Heart left ventricle (tissue), 16 donors: ENCODE results near the gene GUCY2D. TPM values are rescaled to one million over a fixed set of nuclear protein-coding genes. Genes with fewer than 3 reads are reported as not detected.
A peak's percentile ranks its signal among the peaks of the same experiment; 100 is the strongest.

Source experiments
- ATAC-seq, 4 donors: fragments of 200-7000 bp; cut with Tn5 transposase; one replicate each; pipeline ENCODE4 v1.9.1; 2020 to 2022; ENCODE audit warnings: moderate library complexity in 4 of 4, mild to moderate bottlenecking in 3 of 4, moderate number of reproducible peaks in 1 of 4
- DNase-seq, 5 donors: peaks; one replicate each; pipeline ENCODE4 v3.0.0-alpha.2; 2020
- H3K27ac ChIP-seq, 12 donors: fragments of 200-600 bp; sonication (generic) in 4 of 12; one replicate each; pipeline versions ENCODE4 v1.5.0 to v1.8.0; 2016 to 2022; ENCODE audit warnings: mild to moderate bottlenecking in 2 of 12
- H3K27me3 ChIP-seq, 9 donors: fragments of 200-600 bp; sonication (generic) in 2 of 9; one replicate each; pipeline versions ENCODE4 v1.5.1 to v1.8.0; 2016 to 2022; ENCODE audit warnings: mild to moderate bottlenecking in 3 of 9
- H3K36me3 ChIP-seq, 9 donors: fragments of 200-600 bp; sonication (generic) in 2 of 9; one replicate each; pipeline versions ENCODE4 v1.5.0 to v1.8.0; 2018 to 2022; ENCODE audit warnings: mild to moderate bottlenecking in 2 of 9
- H3K4me1 ChIP-seq, 12 donors: fragments of 200-600 bp; sonication (generic) in 4 of 12; one replicate each; pipeline versions ENCODE4 v1.5.0 to v1.8.0; 2016 to 2022; ENCODE audit warnings: mild to moderate bottlenecking in 3 of 12
- H3K4me3 ChIP-seq, 12 donors: fragments of 200-600 bp; sonication (generic) in 4 of 12; one replicate each; pipeline versions ENCODE4 v1.5.0 to v1.8.0; 2017 to 2022; ENCODE audit warnings: mild to moderate bottlenecking in 9 of 12, moderate library complexity in 4 of 12
- H3K9me3 ChIP-seq, 12 donors: fragments of 200-600 bp; sonication (generic) in 4 of 12; one replicate each; pipeline versions ENCODE4 v1.5.0 to v1.8.0; 2016 to 2022; ENCODE audit warnings: mild to moderate bottlenecking in 1 of 12
- CTCF ChIP-seq, 12 donors: fragments of 200-600 bp; sonication (generic) in 4 of 12; IDR thresholded peaks; one replicate each; pipeline versions ENCODE4 v1.5.0 to v1.8.0; 2018 to 2022; ENCODE audit warnings: antibody characterized with exemption in 12 of 12, mild to moderate bottlenecking in 5 of 12
- POLR2A ChIP-seq, 2 donors: fragments of 450-650 bp; IDR thresholded peaks; one replicate each; pipeline ENCODE4 v1.6.1; 2017; ENCODE audit warnings: antibody characterized with exemption in 2 of 2, mild to moderate bottlenecking in 2 of 2, moderate library complexity in 2 of 2
- WGBS, 4 donors: extraction: QIAGEN DNeasy Blood & Tissue Kit in 2 of 4; methylation state at CpG; one replicate each; pipeline versions ENCODE4 v1.1.5 to v1.1.7; 2013 to 2018; 5-methylcytosine and 5-hydroxymethylcytosine counted together
- intact Hi-C, 10 donors: fragments of 100-400 bp; cut with DNase I; formaldehyde crosslinking; loops; one replicate each; pipeline versions ENCODE4 v1.11.1 to v1.14.2; 2022
- polyA plus RNA-seq, 2 donors: library from polyadenylated mRNA; stranded (reverse); fragments of 200-250 nt; gene quantifications; one replicate each; pipeline ENCODE4 v1.2.3, GENCODE V29; 2013
- total RNA-seq, 9 donors: library from RNA; depleted of rRNA in 2 of 9; stranded (reverse); fragments of >200 nt in 2 of 9; fragmentation: NEBNext Ultra II Directional in 3 of 9; extraction: Animal tissue kit (Norgen Biotek cat#: 25700) in 3 of 9; gene quantifications; one replicate each; pipeline versions ENCODE4 v1.1.0 to v1.2.4, GENCODE V29; 2016 to 2023
- donor health status: ischemic (EF 13 %, LVEDD 7.1; RV severe dilation, severe dysfunction).
- donor health status: healthy with polysubstance abuse.
- donor health status: DM: no; HTN: yes; CAD: no.
- donor health status: DM: no; HTN: no; CAD: no.
- donor health status: ischemic (EF 25% LVEDD 6.9; RV normal size, moderate dysfunction).
- donor health status: ischemic (EF 25% LVEDD 5.7; RV mildly dilated, moderate dysfunction).
- donor health status: healthy.
- donor health status: DM: yes; HTN: yes; CAD: no.
- donor health status: ischemic (EF 35%, LVEDD 5.7; RV mildly dilated, moderate dysfunction).
- donor health status: nonischemic (EF 11% LVEDD 7.7; RV severe dilation, severe dysfunction).
- donor health status: DM: yes; HTN: yes; CAD: no.
- donor health status: PGD.
- donor health status: ischemic (EF 29% LVEDD 5.4; RV normal size, mild dysfunction).
- donor health status: nonischemic (EF 23%, LVEDD 6.1; RV moderate dilation, normal function).

Gene GUCY2D
- total and polyA plus RNA-seq, 11 donors = 0.04 TPM; not detected in 10

DNA sequence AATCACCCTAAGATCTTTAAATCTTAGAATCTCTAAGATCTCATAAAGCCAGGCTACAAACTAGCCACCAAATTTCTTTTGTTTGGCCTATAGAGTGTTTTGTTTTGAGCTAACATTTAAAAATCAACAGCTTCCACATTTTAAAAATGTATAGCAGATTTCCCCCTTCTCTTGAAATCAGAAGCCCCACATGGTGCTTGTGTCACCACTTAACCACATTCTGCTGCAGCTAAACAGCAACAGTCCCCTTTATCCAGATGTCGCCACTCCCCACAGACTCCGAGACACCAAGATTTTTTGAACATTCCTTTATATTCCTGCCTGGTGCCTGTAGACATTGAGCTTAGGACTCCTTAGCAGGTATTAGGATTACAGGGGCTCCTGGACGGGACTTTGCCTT is 16.0 kb downstream of the GUCY2D start:
- intact Hi-C loops = loop anchor here in 1 of 10 donors (2.0 kb wide), 1 partner anchor 38 kb away; no protein-coding TSS in a partner anchor
- H3K27ac ChIP-seq = no peak overlapping the region
- H3K9me3 ChIP-seq = no peaks in the 10 kb centered on the region
- peaks cover 0 to 58% (median 14%) of the 10 kb centered on the region in 12 donors for H3K4me1 ChIP-seq
- H3K4me3 ChIP-seq = no peak overlapping the region
- DNase-seq = no peak
- no peaks in the 10 kb centered on the region for H3K36me3 ChIP-seq
- no peak for TF ChIP-seq POLR2A (IDR thresholded peaks at IDR 0.05)
- 82 to 94% (median 90%) methylated on average over 3 of the region's 3 CpGs for WGBS, 4 donors
- no peak for ATAC-seq
- peaks cover 0 to 14% (median 10%) of the 10 kb centered on the region in 9 donors for H3K27me3 ChIP-seq

- H3K4me1 ChIP-seq = peaks cover 0 to 62% (median 14%) of the 10 kb centered on the region in 12 donors
- 57 to 73% (median 67%) methylated on average over 5 of the region's 5 CpGs for WGBS, 4 donors
Measured at GRCh38 chr17:8019166-8019565, 16.8 kb downstream of the GUCY2D start.

GRCh38 chr17:8019665-8020650 is 17.5 kb downstream of the GUCY2D start:
- Histone ChIP-seq H3K27me3 (peaks cover 0 to 14% (median 10%) of the 10 kb centered on the region in 9 donors), H3K4me3 (no peak overlapping the region), H3K4me1 (peaks cover 0 to 69% (median 14%) of the 10 kb centered on the region in 12 donors), H3K9me3 (no peaks in the 10 kb centered on the region), H3K27ac (no peak overlapping the region), H3K36me3 (no peaks in the 10 kb centered on the region)
- 78 to 90% (median 85%) methylated on average over 16 of the region's 16 CpGs for WGBS, 4 donors
- DNase-seq = no peak
- TF ChIP-seq POLR2A (IDR thresholded peaks at IDR 0.05) (no peak), CTCF (IDR thresholded peaks at IDR 0.05) (no peak)
- peak in 2 of 4 donors; percentile 28 to 29 for ATAC-seq
- intact Hi-C loops = loop anchor here in 1 of 10 donors (2.0 kb wide), 1 partner anchor 37 kb away; no protein-coding TSS in a partner anchor

More at GRCh38 chr17:8019166-8019565, 16.8 kb downstream of the GUCY2D start:
- no peak overlapping the region for H3K27ac ChIP-seq
- no peak for TF ChIP-seq POLR2A (IDR thresholded peaks at IDR 0.05)
- no peak for TF ChIP-seq CTCF (IDR thresholded peaks at IDR 0.05)
- intact Hi-C loops = loop anchor here in 1 of 10 donors (2.0 kb wide), 1 partner anchor 38 kb away; no protein-coding TSS in a partner anchor
- DNase-seq (no peak), ATAC-seq (no peak)
- H3K36me3 ChIP-seq = no peaks in the 10 kb centered on the region
- H3K4me3 ChIP-seq = no peak overlapping the region
- H3K9me3 ChIP-seq = no peaks in the 10 kb centered on the region
- peaks cover 0 to 14% (median 10%) of the 10 kb centered on the region in 9 donors for H3K27me3 ChIP-seq

DNA sequence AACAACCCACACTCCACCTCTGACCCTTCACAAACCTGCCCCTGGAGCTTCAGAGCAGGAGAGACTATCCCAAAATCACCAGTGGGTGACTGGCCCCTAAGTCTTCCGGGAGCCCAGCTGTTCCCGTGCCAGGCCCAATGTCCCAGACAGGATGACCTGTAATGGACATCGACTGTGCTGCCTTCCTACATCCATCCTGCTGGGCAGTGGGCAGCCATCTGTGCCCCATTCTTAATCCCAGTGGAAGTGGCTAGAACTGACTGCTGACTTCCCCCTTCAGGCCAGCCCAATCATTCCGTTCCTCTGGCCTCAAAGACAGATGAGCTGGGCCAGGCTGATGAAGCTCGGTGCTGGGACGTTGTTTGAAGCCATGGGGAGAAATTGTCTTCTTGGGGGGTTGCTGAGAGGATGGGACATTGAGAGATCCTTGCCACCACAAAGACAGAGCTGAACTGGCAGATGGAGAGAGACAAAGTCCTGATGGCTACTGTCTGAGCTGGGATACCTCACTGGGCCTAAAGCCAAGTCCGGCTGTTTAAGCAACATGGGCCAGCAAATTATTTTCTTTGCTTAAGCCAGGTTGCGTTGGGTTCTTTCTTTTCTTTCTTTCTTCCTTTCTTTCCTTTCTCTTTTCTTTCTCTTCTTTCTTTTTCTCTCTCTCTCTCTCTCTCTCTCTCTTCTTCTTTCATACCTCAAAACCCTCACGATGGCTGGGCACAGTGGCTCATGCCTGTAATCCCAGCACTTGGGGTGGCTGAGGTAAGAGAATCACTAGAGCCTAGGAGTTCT is 18.6 kb downstream of the GUCY2D start:
- H3K36me3 ChIP-seq = no peaks in the 10 kb centered on the region
- no peak overlapping the region for H3K4me3 ChIP-seq
- H3K9me3 ChIP-seq = no peaks in the 10 kb centered on the region
- intact Hi-C loops = no loop called here
- TF ChIP-seq CTCF (IDR thresholded peaks at IDR 0.05) (no peak), POLR2A (IDR thresholded peaks at IDR 0.05) (no peak)
- H3K4me1 ChIP-seq = peaks cover 0 to 67% (median 11%) of the 10 kb centered on the region in 12 donors
- 90 to 96% (median 93%) methylated on average over 9 of the region's 9 CpGs for WGBS, 4 donors
- H3K27ac ChIP-seq = no peak overlapping the region
- ATAC-seq (no peak), DNase-seq (no peak)
- peaks cover 0 to 8% (median 4%) of the 10 kb centered on the region in 9 donors for H3K27me3 ChIP-seq
